Measurements from ENCODE around the gene TSSK2.
A peak's percentile ranks its signal among the peaks of the same experiment; 100 is the strongest.

TSSK2 gene

GRCh38 chr22:19122143-19122751, 8.9 kb upstream of the TSSK2 start, which contains the start of gene DGCR2:
Gene DGCR2, minus strand, starts transcription at chr22:19122412. Its CDS starts 206 bp downstream, at chr22:19122206.
- peak; percentile 90 for FAIRE-seq

GRCh38 chr22:19122752-19123492, 8.2 kb upstream of the TSSK2 start:
- FAIRE-seq, result peak; percentile 35
- DNase-seq (ENCODE audit: insufficient read length, low spot score), result no peak
- TF ChIP-seq POU2F2 (IDR thresholded peaks at IDR 0.05; ENCODE audit: low read depth, low read length), result no peak
- TF ChIP-seq SPI1 (IDR thresholded peaks at IDR 0.05; ENCODE audit: low read depth, low read length), result no peak
- no peak for TF ChIP-seq PAX5 (IDR thresholded peaks at IDR 0.05; ENCODE audit: insufficient read depth, low read length, severe bottlenecking)

More at GRCh38 chr22:19122143-19122751, 8.9 kb upstream of the TSSK2 start, which contains the start of gene DGCR2:
- TF ChIP-seq PAX5 (IDR thresholded peaks at IDR 0.05; ENCODE audit: insufficient read depth, low read length, severe bottlenecking) (no peak), SPI1 (IDR thresholded peaks at IDR 0.05; ENCODE audit: low read depth, low read length) (no peak), TAF1 (IDR thresholded peaks at IDR 0.05; ENCODE audit: low read depth, low read length) (peak; percentile 60; the same call in 1 of the 2 replicates), POLR2A (IDR thresholded peaks at IDR 0.05; ENCODE audit: low read depth, low read length) (peak; percentile 78), POLR2AphosphoS5 (IDR thresholded peaks at IDR 0.05; ENCODE audit: low read depth, low read length) (peak; percentile 86)
- peak; percentile 99 for DNase-seq (ENCODE audit: insufficient read length, low spot score)

GRCh38 chr22:19123936-19124335, 7.2 kb upstream of the TSSK2 start:
- TF ChIP-seq POU2F2 (IDR thresholded peaks at IDR 0.05; ENCODE audit: low read depth, low read length), result no peak
- no peak for TF ChIP-seq POLR2A (IDR thresholded peaks at IDR 0.05; ENCODE audit: low read depth, low read length)
- TF ChIP-seq POLR2AphosphoS5 (IDR thresholded peaks at IDR 0.05; ENCODE audit: low read depth, low read length), result no peak
- TF ChIP-seq TAF1 (IDR thresholded peaks at IDR 0.05; ENCODE audit: low read depth, low read length), result no peak
- TF ChIP-seq SPI1 (IDR thresholded peaks at IDR 0.05; ENCODE audit: low read depth, low read length), result no peak
- no peak for TF ChIP-seq PAX5 (IDR thresholded peaks at IDR 0.05; ENCODE audit: insufficient read depth, low read length, severe bottlenecking)
- FAIRE-seq, result no peak
- no peak for DNase-seq (ENCODE audit: insufficient read length, low spot score)

- TF ChIP-seq POU2F2 (IDR thresholded peaks at IDR 0.05; ENCODE audit: low read depth, low read length), result no peak
- no peak for TF ChIP-seq POLR2AphosphoS5 (IDR thresholded peaks at IDR 0.05; ENCODE audit: low read depth, low read length)
- no peak for TF ChIP-seq TAF1 (IDR thresholded peaks at IDR 0.05; ENCODE audit: low read depth, low read length)
- no peak for TF ChIP-seq SPI1 (IDR thresholded peaks at IDR 0.05; ENCODE audit: low read depth, low read length)
- no peak for TF ChIP-seq POLR2A (IDR thresholded peaks at IDR 0.05; ENCODE audit: low read depth, low read length)
- TF ChIP-seq PAX5 (IDR thresholded peaks at IDR 0.05; ENCODE audit: insufficient read depth, low read length, severe bottlenecking), result no peak
- no peak for DNase-seq (ENCODE audit: insufficient read length, low spot score)
- no peak for FAIRE-seq
Observed at GRCh38 chr22:19124377-19124776, 6.7 kb upstream of the TSSK2 start.

GRCh38 chr22:19125011-19125410, 6.1 kb upstream of the TSSK2 start:
- DNase-seq (ENCODE audit: insufficient read length, low spot score) (no peak), FAIRE-seq (no peak)
- no peak for TF ChIP-seq PAX5 (IDR thresholded peaks at IDR 0.05; ENCODE audit: insufficient read depth, low read length, severe bottlenecking)
- TF ChIP-seq SPI1 (IDR thresholded peaks at IDR 0.05; ENCODE audit: low read depth, low read length), result no peak
- no peak for TF ChIP-seq TAF1 (IDR thresholded peaks at IDR 0.05; ENCODE audit: low read depth, low read length)
- no peak for TF ChIP-seq POLR2AphosphoS5 (IDR thresholded peaks at IDR 0.05; ENCODE audit: low read depth, low read length)

- TF ChIP-seq POU2F2 (IDR thresholded peaks at IDR 0.05; ENCODE audit: low read depth, low read length), result no peak
- FAIRE-seq (no peak), DNase-seq (ENCODE audit: insufficient read length, low spot score) (no peak)
Observed at GRCh38 chr22:19125474-19126308, 5.4 kb upstream of the TSSK2 start.

- TF ChIP-seq PAX5 (IDR thresholded peaks at IDR 0.05; ENCODE audit: insufficient read depth, low read length, severe bottlenecking) (no peak), POLR2A (IDR thresholded peaks at IDR 0.05; ENCODE audit: low read depth, low read length) (no peak), POU2F2 (IDR thresholded peaks at IDR 0.05; ENCODE audit: low read depth, low read length) (no peak), SPI1 (IDR thresholded peaks at IDR 0.05; ENCODE audit: low read depth, low read length) (no peak), POLR2AphosphoS5 (IDR thresholded peaks at IDR 0.05; ENCODE audit: low read depth, low read length) (no peak), TAF1 (IDR thresholded peaks at IDR 0.05; ENCODE audit: low read depth, low read length) (no peak)
- FAIRE-seq, result no peak
- no peak for DNase-seq (ENCODE audit: insufficient read length, low spot score)
Observed at GRCh38 chr22:19126309-19127273, 4.5 kb upstream of the TSSK2 start.

GRCh38 chr22:19127329-19128008, 3.6 kb upstream of the TSSK2 start:
- TF ChIP-seq POLR2A (IDR thresholded peaks at IDR 0.05; ENCODE audit: low read depth, low read length) (no peak), SPI1 (IDR thresholded peaks at IDR 0.05; ENCODE audit: low read depth, low read length) (no peak), PAX5 (IDR thresholded peaks at IDR 0.05; ENCODE audit: insufficient read depth, low read length, severe bottlenecking) (no peak), POLR2AphosphoS5 (IDR thresholded peaks at IDR 0.05; ENCODE audit: low read depth, low read length) (no peak), TAF1 (IDR thresholded peaks at IDR 0.05; ENCODE audit: low read depth, low read length) (no peak), POU2F2 (IDR thresholded peaks at IDR 0.05; ENCODE audit: low read depth, low read length) (no peak)
- no peak for FAIRE-seq

More at GRCh38 chr22:19127329-19128008, 3.6 kb upstream of the TSSK2 start:
- no peak for DNase-seq (ENCODE audit: insufficient read length, low spot score)
